ENCODE measurements around the gene SPINK9.
"Not testable (repeated sequence)": the region's sequence is repeated elsewhere in the genome, so short reads cannot be mapped to it uniquely, and the experiment has no call there.

SPINK9 gene

GRCh38 chr5:148314187-148314586, 21.2 kb upstream of the SPINK9 start:
- H2AFZ ChIP-seq (ENCODE audit: low read length): no peak overlapping the region
- no peaks in the 10 kb centered on the region for H3K27me3 ChIP-seq (ENCODE audit: control insufficient read depth in 3 of 3, insufficient read depth in 3 of 3, low read depth in 1 of 3, low read length in 3 of 3)

GRCh38 chr5:148314731-148315130, 20.6 kb upstream of the SPINK9 start:
- H2AFZ ChIP-seq (ENCODE audit: low read length): no peak overlapping the region
- H3K9me3 ChIP-seq (replicated peaks in 1 of 2; ENCODE audit: control insufficient read depth in 2 of 2, insufficient read depth in 1 of 2, low read depth in 1 of 2, low read length in 2 of 2): no peaks in the 10 kb centered on the region
- no peak overlapping the region for H3K4ac ChIP-seq (ENCODE audit: low read length)
- DNase-seq (ENCODE audit: low spot score): no peak
- no peak overlapping the region for H3K23ac ChIP-seq (ENCODE audit: low read depth, low read length, poor library complexity)
- no peak overlapping the region for H3K14ac ChIP-seq (ENCODE audit: low read length)
- H3K27me3 ChIP-seq (ENCODE audit: control insufficient read depth in 3 of 3, insufficient read depth in 3 of 3, low read depth in 1 of 3, low read length in 3 of 3): no peaks in the 10 kb centered on the region
- no peak overlapping the region for H2AK5ac ChIP-seq (ENCODE audit: low read depth, low read length)
- no CpG with 5 or more reads among the region's 4 CpGs for WGBS, 2 donors (ENCODE audit: extremely low coverage in 2 of 2, insufficient read length in 2 of 2, insufficient replicate concordance in 1 of 2)
- H3K27ac ChIP-seq (replicated peaks; ENCODE audit: low read length): no peak overlapping the region
- H3K4me3 ChIP-seq (ENCODE audit: low read length in 2 of 2): no peak overlapping the region
- no peak overlapping the region for H4K8ac ChIP-seq (ENCODE audit: low read depth, low read length)
- no peak overlapping the region for H2BK120ac ChIP-seq (ENCODE audit: low read depth, low read length)
- no peaks in the 10 kb centered on the region for H3K79me1 ChIP-seq (ENCODE audit: low read depth, low read length)
- H3K4me1 ChIP-seq (ENCODE audit: control insufficient read depth in 2 of 2, insufficient read depth in 1 of 2, low read depth in 1 of 2, low read length in 2 of 2): no peaks in the 10 kb centered on the region
- H2BK12ac ChIP-seq (ENCODE audit: low read length): no peak overlapping the region
- H3K4me2 ChIP-seq (ENCODE audit: insufficient read depth, low read length, poor library complexity, severe bottlenecking): no peak overlapping the region
- no peak overlapping the region for H3K18ac ChIP-seq (ENCODE audit: low read length)
- H2BK5ac ChIP-seq (ENCODE audit: low read length): no peak overlapping the region
- H3K9ac ChIP-seq (ENCODE audit: low read depth, low read length, poor library complexity): no peak overlapping the region
- H2BK15ac ChIP-seq (ENCODE audit: low read length): no peak overlapping the region
- no peaks in the 10 kb centered on the region for H3K36me3 ChIP-seq (replicated peaks in 1 of 2; ENCODE audit: control insufficient read depth in 2 of 2, insufficient read depth in 2 of 2, low read length in 2 of 2)
- no peak overlapping the region for H4K91ac ChIP-seq (ENCODE audit: low read depth, low read length, poor library complexity)

More at GRCh38 chr5:148314187-148314586, 21.2 kb upstream of the SPINK9 start:
- H3K36me3 ChIP-seq (replicated peaks in 1 of 2; ENCODE audit: control insufficient read depth in 2 of 2, insufficient read depth in 2 of 2, low read length in 2 of 2): no peaks in the 10 kb centered on the region
- H3K4me2 ChIP-seq (ENCODE audit: insufficient read depth, low read length, poor library complexity, severe bottlenecking): no peak overlapping the region
- no peak overlapping the region for H3K27ac ChIP-seq (replicated peaks; ENCODE audit: low read length)
- no peak overlapping the region for H3K4ac ChIP-seq (ENCODE audit: low read length)
- H3K23ac ChIP-seq (ENCODE audit: low read depth, low read length, poor library complexity): no peak overlapping the region
- H3K9ac ChIP-seq (ENCODE audit: low read depth, low read length, poor library complexity): no peak overlapping the region
- WGBS, 2 donors (ENCODE audit: extremely low coverage in 2 of 2, insufficient read length in 2 of 2, insufficient replicate concordance in 1 of 2): no CpG with 5 or more reads among the region's 2 CpGs
- H3K18ac ChIP-seq (ENCODE audit: low read length): no peak overlapping the region
- H3K14ac ChIP-seq (ENCODE audit: low read length): no peak overlapping the region
- H4K8ac ChIP-seq (ENCODE audit: low read depth, low read length): no peak overlapping the region
- no peak overlapping the region for H2BK12ac ChIP-seq (ENCODE audit: low read length)
- no peak overlapping the region for H2BK5ac ChIP-seq (ENCODE audit: low read length)
- no peaks in the 10 kb centered on the region for H3K4me1 ChIP-seq (ENCODE audit: control insufficient read depth in 2 of 2, insufficient read depth in 1 of 2, low read depth in 1 of 2, low read length in 2 of 2)
- no peak for DNase-seq (ENCODE audit: low spot score)
- no peak overlapping the region for H3K4me3 ChIP-seq (ENCODE audit: low read length in 2 of 2)
- H3K79me1 ChIP-seq (ENCODE audit: low read depth, low read length): no peaks in the 10 kb centered on the region
- H4K91ac ChIP-seq (ENCODE audit: low read depth, low read length, poor library complexity): no peak overlapping the region
- no peak overlapping the region for H2AK5ac ChIP-seq (ENCODE audit: low read depth, low read length)
- H2BK15ac ChIP-seq (ENCODE audit: low read length): no peak overlapping the region
- H2BK120ac ChIP-seq (ENCODE audit: low read depth, low read length): no peak overlapping the region
- H3K9me3 ChIP-seq (replicated peaks in 1 of 2; ENCODE audit: control insufficient read depth in 2 of 2, insufficient read depth in 1 of 2, low read depth in 1 of 2, low read length in 2 of 2): no peaks in the 10 kb centered on the region

GRCh38 chr5:148320011-148320963, 15.1 kb upstream of the SPINK9 start:
- not testable (repeated sequence) for H2BK12ac ChIP-seq (ENCODE audit: low read length); H3K14ac ChIP-seq (ENCODE audit: low read length); H3K79me1 ChIP-seq (ENCODE audit: low read depth, low read length); H2BK5ac ChIP-seq (ENCODE audit: low read length); H4K91ac ChIP-seq (ENCODE audit: low read depth, low read length, poor library complexity); H2BK120ac ChIP-seq (ENCODE audit: low read depth, low read length); H3K27ac ChIP-seq (replicated peaks; ENCODE audit: low read length); H2BK15ac ChIP-seq (ENCODE audit: low read length); H3K23ac ChIP-seq (ENCODE audit: low read depth, low read length, poor library complexity); H3K9me3 ChIP-seq (replicated peaks in 1 of 2; ENCODE audit: control insufficient read depth in 2 of 2, insufficient read depth in 1 of 2, low read depth in 1 of 2, low read length in 2 of 2); H3K9ac ChIP-seq (ENCODE audit: low read depth, low read length, poor library complexity); H2AK5ac ChIP-seq (ENCODE audit: low read depth, low read length); H3K36me3 ChIP-seq (replicated peaks in 1 of 2; ENCODE audit: control insufficient read depth in 2 of 2, insufficient read depth in 2 of 2, low read length in 2 of 2); H4K8ac ChIP-seq (ENCODE audit: low read depth, low read length); H3K27me3 ChIP-seq (ENCODE audit: control insufficient read depth in 3 of 3, insufficient read depth in 3 of 3, low read depth in 1 of 3, low read length in 3 of 3); H3K4ac ChIP-seq (ENCODE audit: low read length); H3K4me1 ChIP-seq (ENCODE audit: control insufficient read depth in 2 of 2, insufficient read depth in 1 of 2, low read depth in 1 of 2, low read length in 2 of 2)
- DNase-seq (ENCODE audit: low spot score): peak; percentile 4
- peak overlapping the region; percentile 22 to 77 for H3K4me3 ChIP-seq (ENCODE audit: low read length in 2 of 2)
- WGBS, 2 donors (ENCODE audit: extremely low coverage in 2 of 2, insufficient read length in 2 of 2, insufficient replicate concordance in 1 of 2): no CpG with 5 or more reads among the region's 42 CpGs
- peak overlapping the region; percentile 25 for H3K4me2 ChIP-seq (ENCODE audit: insufficient read depth, low read length, poor library complexity, severe bottlenecking)
- H2AFZ ChIP-seq (ENCODE audit: low read length): peak overlapping the region; percentile 56
- peak overlapping the region; percentile 85 for H3K18ac ChIP-seq (ENCODE audit: low read length)

GRCh38 chr5:148333262-148333849, 2.0 kb upstream of the SPINK9 start:
- Histone ChIP-seq H3K79me1 (ENCODE audit: low read depth, low read length) (no peaks in the 10 kb centered on the region), H3K4me2 (ENCODE audit: insufficient read depth, low read length, poor library complexity, severe bottlenecking) (no peak overlapping the region), H3K4me1 (ENCODE audit: control insufficient read depth in 2 of 2, insufficient read depth in 1 of 2, low read depth in 1 of 2, low read length in 2 of 2) (peaks cover 0 to 9% of the 10 kb centered on the region in 2 donors), H3K4me3 (ENCODE audit: low read length in 2 of 2) (no peak overlapping the region), H2BK12ac (ENCODE audit: low read length) (no peak overlapping the region), H3K9me3 (replicated peaks in 1 of 2; ENCODE audit: control insufficient read depth in 2 of 2, insufficient read depth in 1 of 2, low read depth in 1 of 2, low read length in 2 of 2) (no peaks in the 10 kb centered on the region), H3K27ac (replicated peaks; ENCODE audit: low read length) (no peak overlapping the region), H4K8ac (ENCODE audit: low read depth, low read length) (no peak overlapping the region), H2BK120ac (ENCODE audit: low read depth, low read length) (no peak overlapping the region), H4K91ac (ENCODE audit: low read depth, low read length, poor library complexity) (no peak overlapping the region), H2AFZ (ENCODE audit: low read length) (no peak overlapping the region), H3K18ac (ENCODE audit: low read length) (no peak overlapping the region), H3K23ac (ENCODE audit: low read depth, low read length, poor library complexity) (no peak overlapping the region), H3K27me3 (ENCODE audit: control insufficient read depth in 3 of 3, insufficient read depth in 3 of 3, low read depth in 1 of 3, low read length in 3 of 3) (no peaks in the 10 kb centered on the region), H3K14ac (ENCODE audit: low read length) (no peak overlapping the region), H3K36me3 (replicated peaks in 1 of 2; ENCODE audit: control insufficient read depth in 2 of 2, insufficient read depth in 2 of 2, low read length in 2 of 2) (no peaks in the 10 kb centered on the region), H2BK5ac (ENCODE audit: low read length) (no peak overlapping the region), H3K9ac (ENCODE audit: low read depth, low read length, poor library complexity) (no peak overlapping the region), H2BK15ac (ENCODE audit: low read length) (no peak overlapping the region), H2AK5ac (ENCODE audit: low read depth, low read length) (no peak overlapping the region), H3K4ac (ENCODE audit: low read length) (no peak overlapping the region)
- no peak for DNase-seq (ENCODE audit: low spot score)
- WGBS, 2 donors (ENCODE audit: extremely low coverage in 2 of 2, insufficient read length in 2 of 2, insufficient replicate concordance in 1 of 2): no CpG with 5 or more reads among the region's 4 CpGs

All from neuronal stem cell (in vitro differentiated cells).